Measurements from ENCODE around the gene MAML3.

The MAML3 gene

GRCh38 chr4:140149846-140150635 lies 3.9 kb downstream of the MAML3 start:
- TF ChIP-seq GATA2 (IDR thresholded peaks at IDR 0.05; ENCODE audit: low read depth, low read length) (no peak), GATA3 (IDR thresholded peaks at IDR 0.05; ENCODE audit: low read depth, low read length) (no peak)

- TF ChIP-seq GATA2 (IDR thresholded peaks at IDR 0.05; ENCODE audit: low read depth, low read length) (no peak), GATA3 (IDR thresholded peaks at IDR 0.05; ENCODE audit: low read depth, low read length) (no peak)
These were observed 9.9 kb downstream of the MAML3 start for GRCh38 chr4:140144050-140144449.

- TF ChIP-seq GATA3 (IDR thresholded peaks at IDR 0.05; ENCODE audit: low read depth, low read length), result no peak
- no peak for TF ChIP-seq GATA2 (IDR thresholded peaks at IDR 0.05; ENCODE audit: low read depth, low read length)
These were observed 12.7 kb downstream of the MAML3 start for GRCh38 chr4:140141210-140141835.

GRCh38 chr4:140140566-140140965 lies 13.4 kb downstream of the MAML3 start:
- no peak for TF ChIP-seq GATA3 (IDR thresholded peaks at IDR 0.05; ENCODE audit: low read depth, low read length)
- no peak for TF ChIP-seq GATA2 (IDR thresholded peaks at IDR 0.05; ENCODE audit: low read depth, low read length)

- TF ChIP-seq GATA2 (IDR thresholded peaks at IDR 0.05; ENCODE audit: low read depth, low read length) (no peak), GATA3 (IDR thresholded peaks at IDR 0.05; ENCODE audit: low read depth, low read length) (no peak)
These were observed 15.6 kb downstream of the MAML3 start for GRCh38 chr4:140138428-140138827.

GRCh38 chr4:140137671-140138070 lies 16.3 kb downstream of the MAML3 start:
- TF ChIP-seq GATA2 (IDR thresholded peaks at IDR 0.05; ENCODE audit: low read depth, low read length), result no peak
- TF ChIP-seq GATA3 (IDR thresholded peaks at IDR 0.05; ENCODE audit: low read depth, low read length), result no peak

GRCh38 chr4:140136509-140136908 lies 17.5 kb downstream of the MAML3 start:
- TF ChIP-seq GATA2 (IDR thresholded peaks at IDR 0.05; ENCODE audit: low read depth, low read length), result no peak
- no peak for TF ChIP-seq GATA3 (IDR thresholded peaks at IDR 0.05; ENCODE audit: low read depth, low read length)

- TF ChIP-seq GATA3 (IDR thresholded peaks at IDR 0.05; ENCODE audit: low read depth, low read length) (no peak), GATA2 (IDR thresholded peaks at IDR 0.05; ENCODE audit: low read depth, low read length) (no peak)
These were observed 18.4 kb downstream of the MAML3 start for GRCh38 chr4:140135529-140136088.

- TF ChIP-seq GATA3 (IDR thresholded peaks at IDR 0.05; ENCODE audit: low read depth, low read length) (no peak), GATA2 (IDR thresholded peaks at IDR 0.05; ENCODE audit: low read depth, low read length) (no peak)
These were observed 19.1 kb downstream of the MAML3 start for GRCh38 chr4:140134746-140135425.

- no peak for TF ChIP-seq GATA3 (IDR thresholded peaks at IDR 0.05; ENCODE audit: low read depth, low read length)
- no peak for TF ChIP-seq GATA2 (IDR thresholded peaks at IDR 0.05; ENCODE audit: low read depth, low read length)
These were observed 20.4 kb downstream of the MAML3 start for GRCh38 chr4:140133576-140133975.

GRCh38 chr4:140131675-140132229 lies 22.2 kb downstream of the MAML3 start:
- TF ChIP-seq GATA3 (IDR thresholded peaks at IDR 0.05; ENCODE audit: low read depth, low read length) (no peak), GATA2 (IDR thresholded peaks at IDR 0.05; ENCODE audit: low read depth, low read length) (no peak)

- TF ChIP-seq GATA3 (IDR thresholded peaks at IDR 0.05; ENCODE audit: low read depth, low read length) (no peak), GATA2 (IDR thresholded peaks at IDR 0.05; ENCODE audit: low read depth, low read length) (no peak)
These were observed 23.3 kb downstream of the MAML3 start for GRCh38 chr4:140130677-140131076.

- TF ChIP-seq GATA3 (IDR thresholded peaks at IDR 0.05; ENCODE audit: low read depth, low read length), result no peak
- TF ChIP-seq GATA2 (IDR thresholded peaks at IDR 0.05; ENCODE audit: low read depth, low read length), result no peak
These were observed 26.6 kb downstream of the MAML3 start for GRCh38 chr4:140127422-140127821.

GRCh38 chr4:140126261-140126660 lies 27.7 kb downstream of the MAML3 start:
- no peak for TF ChIP-seq GATA2 (IDR thresholded peaks at IDR 0.05; ENCODE audit: low read depth, low read length)
- no peak for TF ChIP-seq GATA3 (IDR thresholded peaks at IDR 0.05; ENCODE audit: low read depth, low read length)
